ENCODE results near the gene SCFD2. TPM values are rescaled to one million over a fixed set of nuclear protein-coding genes. Genes with fewer than 3 reads are reported as not detected.
A peak's percentile ranks its signal among the peaks of the same experiment; 100 is the strongest.

SCFD2 gene
- total RNA-seq, 1 experiment from 2014 or later: 25.3 TPM

DNA sequence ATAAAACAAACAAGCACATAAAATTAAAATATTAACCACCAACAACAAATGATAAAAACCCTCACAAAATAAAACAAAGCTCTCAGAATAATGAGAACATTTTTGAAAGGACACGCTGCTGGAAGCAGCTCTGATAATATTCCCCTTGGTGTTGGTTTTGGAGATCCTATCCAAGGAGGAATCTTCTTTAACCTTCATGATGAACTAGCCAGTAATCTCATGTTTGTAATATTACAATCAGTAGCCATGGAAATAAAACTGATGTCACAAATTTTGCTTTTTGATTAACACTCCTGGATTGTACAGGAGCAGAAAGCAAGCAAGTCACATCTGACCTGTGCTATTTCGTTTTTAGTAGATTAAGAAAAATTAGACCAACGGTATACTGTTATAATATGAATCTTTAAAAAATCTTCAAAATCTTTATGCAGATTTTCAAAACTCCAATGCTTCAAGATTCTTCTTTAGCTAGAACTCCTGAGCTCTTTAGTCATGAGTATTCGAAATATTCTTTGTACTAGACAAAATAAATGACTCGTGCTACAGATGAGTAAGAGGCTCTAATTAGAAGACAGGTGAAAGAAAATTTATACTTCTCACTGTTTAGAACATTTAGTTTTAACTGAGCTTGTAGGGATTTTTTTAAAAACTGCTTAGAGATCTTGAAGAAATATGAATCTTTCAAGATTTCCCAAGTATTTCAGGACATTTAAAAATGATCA is 349.6 kb downstream of the SCFD2 start:
- peaks cover 50% of the 10 kb centered on the region for H3K4me1 ChIP-seq

DNA sequence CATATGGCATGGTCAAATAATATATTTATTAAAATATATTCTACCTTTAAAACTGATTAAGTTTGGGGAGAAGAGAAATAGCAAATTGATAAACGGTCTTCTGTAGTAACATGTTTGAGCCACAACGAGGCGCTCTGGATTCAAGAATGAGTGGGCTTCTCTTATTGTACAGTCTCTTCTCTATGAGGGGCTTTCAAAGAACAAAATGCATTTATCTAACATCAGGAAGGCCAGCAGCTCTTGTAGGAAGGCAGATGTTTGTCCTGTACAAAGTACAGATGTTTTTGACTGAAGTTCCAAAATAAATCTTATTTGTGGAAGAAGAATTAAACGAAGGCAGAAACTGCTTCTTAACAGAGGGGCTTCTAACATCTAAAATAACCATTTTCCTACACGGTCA is 350.2 kb downstream of the SCFD2 start:
- Histone ChIP-seq H3K27ac (no peak overlapping the region), H3K27me3 (no peaks in the 10 kb centered on the region), H3K4me3 (no peak overlapping the region), H3K4me1 (peaks cover 53% of the 10 kb centered on the region), H3K9me3 (replicated peaks) (no peaks in the 10 kb centered on the region), H3K36me3 (no peaks in the 10 kb centered on the region)
- DNase-seq: peak; percentile 60 to 88

More for the DNA sequence above, 349.6 kb downstream of the SCFD2 start:
- no peaks in the 10 kb centered on the region for H3K9me3 ChIP-seq (replicated peaks)
- no peak overlapping the region for H3K27ac ChIP-seq
- H3K4me3 ChIP-seq: no peak overlapping the region
- no peak for DNase-seq
- H3K36me3 ChIP-seq: no peaks in the 10 kb centered on the region
- H3K27me3 ChIP-seq: no peaks in the 10 kb centered on the region

DNA sequence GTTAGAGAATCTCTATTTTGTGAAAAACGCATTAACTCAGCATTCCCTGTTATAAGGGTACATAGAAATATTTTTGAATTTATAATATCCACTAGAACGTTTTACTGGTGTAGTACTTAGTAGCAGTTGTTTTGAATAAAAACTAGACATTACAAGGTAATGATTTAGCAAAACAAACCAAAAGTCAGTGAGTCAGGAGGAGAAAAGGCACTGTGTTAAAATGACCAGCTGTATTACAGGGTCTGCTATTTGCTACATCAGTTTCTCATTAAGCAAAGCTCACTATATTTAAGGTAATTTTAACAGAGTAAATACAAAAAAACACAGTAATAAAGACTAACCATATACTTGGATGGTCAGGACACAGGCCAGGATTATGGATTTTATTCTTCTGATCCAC is 351.0 kb downstream of the SCFD2 start:
- no peak for DNase-seq
- Histone ChIP-seq H3K4me3 (no peak overlapping the region), H3K27ac (no peak overlapping the region), H3K36me3 (no peaks in the 10 kb centered on the region), H3K4me1 (peaks cover 60% of the 10 kb centered on the region), H3K27me3 (no peaks in the 10 kb centered on the region), H3K9me3 (replicated peaks) (no peaks in the 10 kb centered on the region)

DNA sequence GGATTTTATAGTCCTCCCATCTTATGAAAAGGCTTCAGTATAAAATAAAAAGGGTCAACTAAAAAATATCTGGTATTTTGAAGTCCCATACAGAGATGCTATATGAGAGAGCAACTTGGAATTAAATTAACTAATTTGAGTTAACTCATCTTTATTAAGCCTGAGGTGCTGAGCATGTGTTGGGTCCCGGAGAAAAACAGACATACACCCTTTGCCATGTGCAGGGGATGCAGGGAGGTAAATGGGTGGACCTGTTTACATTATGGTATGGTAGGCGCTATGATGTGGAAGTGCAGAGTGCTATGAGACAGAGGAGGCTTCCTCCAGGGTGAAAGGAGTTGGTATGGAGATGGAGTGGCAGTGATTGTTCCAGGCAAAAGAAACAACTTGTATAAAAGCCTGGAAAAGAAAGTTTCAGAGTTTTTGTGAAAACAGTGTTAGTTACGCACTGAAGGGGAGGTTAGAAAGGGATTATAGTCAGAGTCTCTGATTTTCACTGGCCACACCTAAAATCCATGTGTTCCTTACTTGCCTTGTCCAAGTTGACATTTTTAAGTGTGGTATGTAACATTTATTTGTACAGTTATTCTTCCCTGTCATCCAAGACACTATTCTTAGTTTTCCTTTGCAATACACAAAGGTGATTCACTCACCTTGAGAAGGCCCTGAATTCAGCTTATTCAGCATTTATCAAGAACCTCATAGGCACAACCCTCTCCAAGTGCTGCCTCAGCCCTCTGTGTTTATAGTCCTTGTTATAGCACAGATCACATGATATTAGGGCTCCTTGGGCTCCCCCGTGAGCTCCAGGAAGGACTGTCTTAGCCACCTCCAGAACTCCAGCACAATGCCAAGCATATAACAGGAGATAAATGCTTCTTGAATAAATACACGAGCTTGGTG is 351.7 kb downstream of the SCFD2 start:
- Histone ChIP-seq H3K4me1 (peaks cover 68% of the 10 kb centered on the region), H3K9me3 (replicated peaks) (no peaks in the 10 kb centered on the region), H3K27ac (peak overlapping the region; percentile 96; the same call in 1 of the 2 replicates), H3K4me3 (no peak overlapping the region), H3K27me3 (no peaks in the 10 kb centered on the region), H3K36me3 (no peaks in the 10 kb centered on the region)
- no peak for DNase-seq

DNA sequence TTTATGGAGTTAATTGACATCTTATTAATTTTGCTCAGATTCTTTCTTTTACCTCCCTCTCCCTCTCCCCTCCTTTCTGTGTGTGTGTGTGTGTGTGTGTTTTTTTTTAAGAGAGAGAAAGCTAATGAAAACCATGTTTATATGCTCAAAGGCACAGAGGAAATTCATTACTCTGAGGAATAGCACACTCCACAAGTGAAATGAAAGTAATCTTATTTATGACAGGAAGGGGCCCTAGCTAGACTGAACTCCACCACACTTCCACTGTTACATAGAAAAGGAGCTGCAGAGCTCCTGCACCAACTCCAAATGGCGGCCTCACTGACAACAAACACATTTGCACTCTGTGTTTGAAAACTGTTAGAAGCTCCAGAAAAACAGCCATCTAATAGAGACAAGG is 353.1 kb downstream of the SCFD2 start:
- H3K27me3 ChIP-seq: no peaks in the 10 kb centered on the region
- 0 out of 2 replicates have a peak, but pooled peaks cover under 1% of the 10 kb centered on the region for H3K9me3 ChIP-seq (replicated peaks)
- peak overlapping the region; percentile 96 for H3K27ac ChIP-seq
- peak overlapping the region; percentile 1; the same call in 1 of the 2 replicates for H3K4me3 ChIP-seq
- DNase-seq: peak; percentile 38 to 70
- peaks cover 74% of the 10 kb centered on the region for H3K4me1 ChIP-seq
- H3K36me3 ChIP-seq: no peaks in the 10 kb centered on the region

DNA sequence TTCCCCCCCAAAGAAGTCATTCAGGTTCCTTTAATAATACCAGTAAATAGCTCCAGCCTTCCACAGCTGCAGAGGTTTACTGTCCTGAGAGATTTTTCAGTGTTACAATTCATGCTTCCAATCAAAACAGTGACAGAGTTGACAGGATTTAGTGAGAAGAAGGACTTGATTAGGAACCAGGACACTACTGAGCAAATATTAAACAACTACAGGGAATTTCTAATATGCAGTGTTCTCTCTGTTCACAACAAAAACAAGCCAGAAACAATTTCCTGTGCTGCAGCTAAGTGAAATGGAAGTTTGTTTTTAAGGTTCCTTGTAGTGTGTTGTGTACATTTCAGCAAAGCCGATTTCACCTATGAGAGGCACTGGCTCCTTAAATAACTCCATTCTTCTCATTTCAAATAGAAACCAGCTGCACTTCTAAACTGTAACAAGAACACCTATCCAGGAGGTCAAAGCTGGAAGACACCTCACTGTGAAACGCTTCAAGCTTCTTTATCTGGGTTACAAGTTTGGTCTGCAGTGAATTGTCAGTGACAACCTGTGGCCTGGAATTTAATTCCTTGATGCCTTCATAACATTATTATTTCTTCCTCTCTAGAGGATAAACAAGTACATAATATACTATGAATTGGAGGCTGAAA is 354.5 kb downstream of the SCFD2 start:
- Histone ChIP-seq H3K4me1 (peaks cover 70% of the 10 kb centered on the region), H3K27ac (peak overlapping the region; percentile 96)
- peak in 1 of 2 experiments; percentile 55 for DNase-seq

DNA sequence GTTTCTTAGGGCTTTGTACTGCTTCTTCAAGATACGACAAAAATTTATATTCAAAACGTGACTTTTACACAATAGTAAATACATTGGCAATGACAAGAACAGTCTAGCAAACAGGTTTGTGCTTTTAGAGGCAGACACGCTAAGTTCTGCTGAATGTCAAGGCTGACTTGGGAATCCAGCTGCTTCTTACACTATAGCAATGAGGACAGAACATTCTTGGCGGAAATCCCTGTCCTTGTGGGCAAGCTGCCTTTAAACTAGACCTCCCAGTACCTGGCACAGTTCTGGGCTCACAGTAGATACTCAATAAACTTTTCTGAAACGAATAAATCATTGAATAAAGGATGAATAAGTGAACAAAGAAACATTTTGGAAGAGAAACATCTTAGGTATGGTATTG is 355.5 kb downstream of the SCFD2 start:
- Histone ChIP-seq H3K9me3 (replicated peaks) (0 out of 2 replicates have a peak, but pooled peaks cover 3% of the 10 kb centered on the region), H3K27ac (peak overlapping the region; percentile 96; the same call in 1 of the 2 replicates), H3K4me3 (no peak overlapping the region), H3K27me3 (no peaks in the 10 kb centered on the region), H3K4me1 (peaks cover 63% of the 10 kb centered on the region), H3K36me3 (no peaks in the 10 kb centered on the region)
- DNase-seq: peak; percentile 21 to 54

More for the DNA sequence above, 354.5 kb downstream of the SCFD2 start:
- Histone ChIP-seq H3K27me3 (no peaks in the 10 kb centered on the region), H3K9me3 (replicated peaks) (0 out of 2 replicates have a peak, but pooled peaks cover 3% of the 10 kb centered on the region), H3K36me3 (no peaks in the 10 kb centered on the region), H3K4me3 (no peak overlapping the region)

DNA sequence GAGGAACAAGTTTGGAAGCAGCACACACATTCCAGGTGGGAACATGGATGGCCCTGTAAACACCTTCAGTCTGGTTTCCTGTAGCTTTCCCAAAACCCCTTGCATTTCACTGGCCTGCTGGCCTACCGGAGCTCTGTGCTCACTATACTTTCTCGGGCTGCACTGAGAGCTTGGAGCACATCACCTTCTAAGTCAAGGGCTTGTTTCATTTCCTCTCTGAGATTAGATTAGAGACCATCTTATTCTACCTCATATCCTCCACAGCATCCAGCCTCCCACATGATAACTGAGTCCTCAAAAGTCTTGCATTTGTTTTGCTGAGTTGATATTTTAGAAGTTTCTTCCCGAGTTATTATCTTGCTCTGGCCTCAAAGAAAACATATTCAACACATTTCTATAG is 356.0 kb downstream of the SCFD2 start:
- DNase-seq: no peak
- Histone ChIP-seq H3K9me3 (replicated peaks) (0 out of 2 replicates have a peak, but pooled peaks cover 3% of the 10 kb centered on the region), H3K27me3 (no peaks in the 10 kb centered on the region), H3K4me3 (no peak overlapping the region), H3K27ac (no peak overlapping the region), H3K36me3 (no peaks in the 10 kb centered on the region), H3K4me1 (peaks cover 61% of the 10 kb centered on the region)

DNA sequence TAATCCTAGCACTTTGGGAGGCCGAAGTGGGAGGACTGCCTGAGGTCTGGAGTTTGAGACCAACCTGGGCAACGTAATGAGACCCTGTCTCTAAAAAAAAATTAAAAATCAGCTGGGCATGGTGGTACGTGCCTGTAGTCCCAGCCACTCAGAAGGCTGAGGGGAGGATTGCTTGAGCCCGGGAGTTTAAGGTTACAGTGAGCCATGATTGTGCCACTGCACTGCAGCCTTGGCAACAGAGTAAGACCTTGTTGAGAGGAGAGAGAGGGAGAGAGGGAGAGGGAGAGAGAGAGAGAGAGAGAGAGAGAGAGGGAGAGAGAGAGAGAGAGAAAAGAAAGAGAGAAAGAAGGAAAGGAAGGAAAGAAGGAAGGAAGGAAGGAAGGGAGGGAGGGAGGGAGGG is 358.8 kb downstream of the SCFD2 start:
- Histone ChIP-seq H3K27me3 (no peaks in the 10 kb centered on the region), H3K9me3 (replicated peaks) (0 out of 2 replicates have a peak, but pooled peaks cover 3% of the 10 kb centered on the region), H3K4me3 (no peak overlapping the region), H3K27ac (no peak overlapping the region), H3K4me1 (peaks cover 35% of the 10 kb centered on the region), H3K36me3 (no peaks in the 10 kb centered on the region)
- no peak for DNase-seq

DNA sequence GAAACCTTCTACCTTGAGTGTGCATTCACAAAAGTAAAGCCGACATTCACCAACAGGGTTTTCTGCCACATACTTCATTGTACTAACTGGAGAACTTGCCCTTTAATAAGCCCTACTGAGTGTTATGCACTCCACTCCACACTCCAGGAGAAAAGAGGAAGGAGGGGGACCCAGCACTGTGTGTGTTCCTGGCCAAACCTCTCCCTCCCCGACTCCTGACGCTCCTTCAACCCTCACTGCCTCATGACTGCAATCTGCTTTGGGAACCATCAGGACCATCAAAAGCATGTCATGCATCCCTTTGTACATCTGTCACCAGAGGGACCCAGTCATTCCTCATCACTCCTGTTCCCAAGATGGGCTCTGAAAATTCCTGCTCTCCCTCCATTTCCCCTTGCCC is 360.1 kb downstream of the SCFD2 start:
- 0 out of 2 replicates have a peak, but pooled peaks cover 3% of the 10 kb centered on the region for H3K9me3 ChIP-seq (replicated peaks)
- peaks cover 23% of the 10 kb centered on the region for H3K4me1 ChIP-seq
- no peak for DNase-seq
- no peaks in the 10 kb centered on the region for H3K36me3 ChIP-seq
- no peaks in the 10 kb centered on the region for H3K27me3 ChIP-seq
- no peak overlapping the region for H3K4me3 ChIP-seq
- H3K27ac ChIP-seq: no peak overlapping the region

DNA sequence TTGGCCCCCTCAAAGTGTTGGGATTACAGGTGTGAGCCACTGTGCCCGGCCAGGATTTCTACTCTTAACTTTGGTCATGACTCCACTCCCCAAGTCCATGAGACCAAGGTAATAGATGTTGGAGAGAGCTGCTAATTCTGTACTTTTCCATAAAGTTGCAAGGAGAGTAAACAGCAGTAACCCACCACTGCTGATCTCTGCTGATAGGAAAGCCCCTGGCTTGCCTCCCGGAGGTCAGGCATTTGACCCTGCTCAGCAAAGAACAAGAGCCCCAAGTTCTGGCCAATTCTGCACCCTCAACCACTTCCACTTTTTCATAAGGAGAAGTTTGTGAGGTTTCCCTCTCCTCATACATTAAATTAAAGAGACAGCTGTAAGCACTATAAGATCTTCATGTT is 360.7 kb downstream of the SCFD2 start:
- Histone ChIP-seq H3K4me1 (peaks cover 16% of the 10 kb centered on the region; the same call in 1 of the 2 replicates), H3K36me3 (no peaks in the 10 kb centered on the region), H3K9me3 (replicated peaks) (0 out of 2 replicates have a peak, but pooled peaks cover 3% of the 10 kb centered on the region), H3K27ac (no peak overlapping the region), H3K27me3 (no peaks in the 10 kb centered on the region), H3K4me3 (no peak overlapping the region)
- DNase-seq: no peak

DNA sequence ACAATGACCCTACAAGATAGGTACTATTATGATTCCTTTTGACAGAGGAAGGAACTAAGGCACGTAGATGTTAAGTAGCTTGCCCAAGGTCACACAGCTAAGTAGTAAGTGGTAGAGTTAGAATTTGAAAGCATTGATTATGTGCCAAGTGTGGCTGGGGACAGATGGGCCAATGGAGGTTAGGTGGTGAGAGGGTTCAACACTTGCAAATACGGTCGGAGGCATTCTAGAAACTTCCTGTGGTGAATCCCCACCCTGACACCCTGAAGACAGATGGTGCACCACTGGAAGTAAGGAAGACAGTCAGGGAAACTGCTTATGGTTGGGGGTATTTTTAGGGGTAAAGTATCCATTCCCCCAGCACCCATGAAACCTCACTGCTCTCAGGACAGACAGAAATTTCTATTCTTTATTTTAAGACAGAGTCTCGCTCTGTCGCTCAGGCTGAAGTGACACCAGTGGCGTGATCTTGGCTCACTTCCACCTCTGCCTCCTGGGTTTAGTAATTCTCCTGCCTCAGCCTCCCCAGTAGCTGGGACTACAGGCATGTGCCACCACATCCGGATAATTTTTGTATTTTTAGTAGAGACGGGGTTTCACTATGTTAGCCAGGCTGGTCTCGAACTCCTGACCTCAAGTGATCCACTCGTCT is 361.2 kb downstream of the SCFD2 start:
- H3K27me3 ChIP-seq: no peaks in the 10 kb centered on the region
- no peak for DNase-seq

DNA sequence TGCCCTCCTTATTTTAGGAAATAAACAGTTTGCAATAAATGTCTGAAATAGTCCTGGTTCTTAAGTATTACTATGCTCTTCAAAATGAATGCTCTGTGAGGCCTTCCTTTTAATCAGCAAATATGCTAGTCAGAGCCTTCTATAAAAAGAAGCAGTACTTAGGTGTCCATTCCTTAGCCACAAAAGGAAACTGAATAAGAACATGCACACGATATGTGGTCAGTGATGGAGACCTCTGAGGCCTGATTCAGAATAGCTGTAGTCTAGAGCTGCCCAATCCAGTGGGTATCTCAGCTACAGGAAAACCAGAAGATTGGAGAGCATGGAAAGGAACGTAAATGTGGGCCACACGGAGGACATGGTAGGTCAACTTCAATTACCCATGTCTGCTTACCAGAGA is 361.9 kb downstream of the SCFD2 start:
- no peak for DNase-seq
- no peaks in the 10 kb centered on the region for H3K27me3 ChIP-seq
- H3K4me1 ChIP-seq: peaks cover 4% of the 10 kb centered on the region; the same call in 1 of the 2 replicates
- no peak overlapping the region for H3K4me3 ChIP-seq
- no peak overlapping the region for H3K27ac ChIP-seq
- H3K36me3 ChIP-seq: no peaks in the 10 kb centered on the region
- H3K9me3 ChIP-seq (replicated peaks): 0 out of 2 replicates have a peak, but pooled peaks cover 3% of the 10 kb centered on the region

More for the DNA sequence above, 361.2 kb downstream of the SCFD2 start:
- H3K4me3 ChIP-seq: no peak overlapping the region
- peaks cover 11% of the 10 kb centered on the region; the same call in 1 of the 2 replicates for H3K4me1 ChIP-seq
- no peaks in the 10 kb centered on the region for H3K36me3 ChIP-seq
- H3K9me3 ChIP-seq (replicated peaks): 0 out of 2 replicates have a peak, but pooled peaks cover 3% of the 10 kb centered on the region
- no peak overlapping the region for H3K27ac ChIP-seq

DNA sequence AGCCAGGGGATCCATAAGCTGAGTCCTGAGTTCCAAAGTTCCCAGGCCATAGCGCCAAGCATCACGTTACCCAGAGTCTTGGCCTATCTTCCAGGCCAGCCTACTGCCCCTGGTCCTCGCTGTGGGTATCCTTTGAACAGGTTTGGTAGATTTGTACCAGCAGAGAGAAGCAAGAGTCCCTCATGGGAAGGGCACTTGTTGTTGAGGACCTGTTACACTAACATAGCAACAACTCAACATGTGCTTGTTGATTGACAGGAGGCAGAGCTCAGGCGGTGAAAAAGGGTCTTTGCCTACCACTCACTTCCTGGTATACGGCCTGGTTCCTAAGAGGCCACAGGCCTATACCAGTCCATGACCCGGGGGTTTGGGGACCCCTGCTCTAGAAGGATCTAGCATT is 365.3 kb downstream of the SCFD2 start:
- Histone ChIP-seq H3K36me3 (no peaks in the 10 kb centered on the region), H3K27me3 (no peaks in the 10 kb centered on the region), H3K9me3 (replicated peaks) (no peaks in the 10 kb centered on the region), H3K27ac (no peak overlapping the region), H3K4me3 (no peak overlapping the region), H3K4me1 (no peaks in the 10 kb centered on the region)
- no peak for DNase-seq

Data from SJCRH30 (cell line).